CD4-positive, alpha-beta T cell (primary cell): ENCODE measurements around the gene YBX1. TPM values are rescaled to one million over a fixed set of nuclear protein-coding genes. Genes with fewer than 3 reads are reported as not detected.
"Not testable (repeated sequence)": the region's sequence is repeated elsewhere in the genome, so short reads cannot be mapped to it uniquely, and the experiment has no call there.

Experiments
- ATAC-seq: fragments of 200-7000 bp; cut with Tn5 transposase; one replicate; pipeline ENCODE4 v1.10.0; 2022; ENCODE audit warnings: mild to moderate bottlenecking; ENCODE audit not compliant: poor library complexity
- CTCF ChIA-PET: fragments of 350-600 bp; sonication (Branson Sonifier 250); formaldehyde crosslinking; loops from one replicate; lab custom pipeline; 2021; ENCODE audit warnings: antibody characterized with exemption, inconsistent platforms; lab: Charles Lee
- POLR2A ChIA-PET: fragments of 350-600 bp; sonication (Branson Sonifier 250); formaldehyde crosslinking; loops from one replicate; lab custom pipeline; 2021; ENCODE audit warnings: antibody characterized with exemption, inconsistent platforms; lab: Charles Lee
- DNase-seq, 14 experiments: peaks; one replicate each; pipeline ENCODE4 v3.0.0-alpha.2; 2013 to 2020; ENCODE audit warnings: mixed read lengths in 2 of 14
- H3K27ac ChIP-seq, 2 donors: one replicate each; pipeline versions ENCODE4 v1.5.1 to v1.7.0; 2013; ENCODE audit warnings: low read length in 2 of 2, low read depth in 1 of 2, mild to moderate bottlenecking in 1 of 2
- H3K27me3 ChIP-seq, 2 experiments: 1 replicate in 1 of 2; 2 replicates in 1 of 2; pipeline versions ENCODE4 v1.6.1 to v1.7.0; 2013; ENCODE audit warnings: low read length in 2 of 2, control low read depth in 1 of 2, mild to moderate bottlenecking in 1 of 2, moderate library complexity in 1 of 2; ENCODE audit not compliant: insufficient read depth in 2 of 2, control insufficient read depth in 1 of 2
- H3K36me3 ChIP-seq: one replicate; pipeline ENCODE4 v1.6.1; 2013; ENCODE audit warnings: low read length, control low read depth; ENCODE audit not compliant: insufficient read depth
- H3K4me1 ChIP-seq: one replicate; pipeline ENCODE4 v1.6.1; 2013; ENCODE audit warnings: low read length, control low read depth; ENCODE audit not compliant: insufficient read depth
- H3K4me3 ChIP-seq: one replicate; pipeline ENCODE4 v1.5.1; 2013; ENCODE audit warnings: mild to moderate bottlenecking, low read length, moderate library complexity
- H3K9me3 ChIP-seq, 2 experiments: 1 replicate in 1 of 2; 2 replicates in 1 of 2; pipeline versions ENCODE4 v1.6.1 to v1.7.0; 2013; ENCODE audit warnings: low read length in 2 of 2, mild to moderate bottlenecking in 2 of 2, control low read depth in 1 of 2, moderate library complexity in 1 of 2; ENCODE audit not compliant: control insufficient read depth in 1 of 2, insufficient read depth in 1 of 2
- H3K27ac Mint-ChIP-seq: one replicate; pipeline ENCODE4 v1.8.0; 2020; ENCODE audit warnings: mixed read lengths
- H3K27me3 Mint-ChIP-seq: one replicate; pipeline ENCODE4 v1.8.0; 2021; ENCODE audit warnings: mixed read lengths
- H3K36me3 Mint-ChIP-seq: one replicate; pipeline ENCODE4 v1.8.0; 2021; ENCODE audit warnings: low read depth, mixed read lengths
- H3K4me1 Mint-ChIP-seq: one replicate; pipeline ENCODE4 v1.8.0; 2021; ENCODE audit warnings: low read depth, mixed read lengths
- H3K4me3 Mint-ChIP-seq: one replicate; pipeline ENCODE4 v1.8.0; 2020; ENCODE audit warnings: mild to moderate bottlenecking, mixed read lengths
- H3K9me3 Mint-ChIP-seq: one replicate; pipeline ENCODE4 v1.8.0; 2020; ENCODE audit warnings: mixed read lengths
- intact Hi-C, 2 experiments: fragments of 100-400 bp; cut with DNase I in 1 of 2; cut with micrococcal nuclease in 1 of 2; formaldehyde crosslinking; loops; one replicate each; pipeline versions ENCODE4 v1.15.1 to v1.9.0; 2023 to 2025; cut with DNase I, micrococcal nuclease
- total RNA-seq, 174 experiments: library from RNA in 2 of 174; stranded (reverse) in 2 of 174; gene quantifications; one replicate each; pipeline ENCODE4 v1.2.3 and lab custom pipeline; 2021 to 2026
- TF ChIP-seq, protein P1 (sequence below): fragments of 200-600 bp; IDR thresholded peaks from one replicate; pipeline ENCODE4 v1.8.0; 2022; ENCODE audit warnings: antibody characterized with exemption, mild to moderate bottlenecking

YBX1 gene
- total RNA-seq, 2 experiments from 2014 or later, result 372 to 389 TPM

DNA sequence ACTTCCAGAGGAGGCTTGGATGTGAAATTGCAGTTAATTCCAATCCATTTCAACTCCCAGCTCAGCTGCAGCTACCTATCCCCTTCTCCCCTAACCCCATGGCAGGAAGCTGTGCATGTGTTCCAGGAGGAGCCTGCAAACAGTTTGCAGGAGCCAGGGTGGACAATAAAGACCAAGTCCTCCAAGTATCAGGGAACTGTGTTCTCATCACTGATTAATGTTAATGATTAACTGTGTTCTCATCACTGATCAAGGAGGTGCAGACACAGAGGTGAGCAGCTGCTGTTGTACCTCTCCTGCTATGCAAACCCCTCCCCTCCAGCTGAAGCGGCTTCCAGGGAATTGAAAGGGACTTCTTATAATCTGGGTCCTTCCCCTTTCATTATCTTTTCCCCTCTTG, 38.6 kb downstream of the YBX1 start:
- Histone ChIP-seq H3K36me3 (peaks cover 9% of the 10 kb centered on the region), H3K9me3 (peaks cover 0 to under 1% of the 10 kb centered on the region in 2 experiments), H3K4me1 (no peaks in the 10 kb centered on the region), H3K27me3 (no peaks in the 10 kb centered on the region), H3K4me3 (no peak overlapping the region), H3K27ac (no peak overlapping the region)
- no peak overlapping the region for H3K27ac Mint-ChIP-seq
- no peaks in the 10 kb centered on the region for H3K27me3 Mint-ChIP-seq
- H3K36me3 Mint-ChIP-seq, result peaks cover 21% of the 10 kb centered on the region
- ChIA-PET CTCF (no interaction called here), POLR2A (no interaction called here)
- no peak overlapping the region for H3K4me3 Mint-ChIP-seq
- intact Hi-C loops, result no loop called here
- ATAC-seq, result no peak
- H3K9me3 Mint-ChIP-seq, result no peaks in the 10 kb centered on the region
- H3K4me1 Mint-ChIP-seq, result no peaks in the 10 kb centered on the region
- TF ChIP-seq, protein P1, sequence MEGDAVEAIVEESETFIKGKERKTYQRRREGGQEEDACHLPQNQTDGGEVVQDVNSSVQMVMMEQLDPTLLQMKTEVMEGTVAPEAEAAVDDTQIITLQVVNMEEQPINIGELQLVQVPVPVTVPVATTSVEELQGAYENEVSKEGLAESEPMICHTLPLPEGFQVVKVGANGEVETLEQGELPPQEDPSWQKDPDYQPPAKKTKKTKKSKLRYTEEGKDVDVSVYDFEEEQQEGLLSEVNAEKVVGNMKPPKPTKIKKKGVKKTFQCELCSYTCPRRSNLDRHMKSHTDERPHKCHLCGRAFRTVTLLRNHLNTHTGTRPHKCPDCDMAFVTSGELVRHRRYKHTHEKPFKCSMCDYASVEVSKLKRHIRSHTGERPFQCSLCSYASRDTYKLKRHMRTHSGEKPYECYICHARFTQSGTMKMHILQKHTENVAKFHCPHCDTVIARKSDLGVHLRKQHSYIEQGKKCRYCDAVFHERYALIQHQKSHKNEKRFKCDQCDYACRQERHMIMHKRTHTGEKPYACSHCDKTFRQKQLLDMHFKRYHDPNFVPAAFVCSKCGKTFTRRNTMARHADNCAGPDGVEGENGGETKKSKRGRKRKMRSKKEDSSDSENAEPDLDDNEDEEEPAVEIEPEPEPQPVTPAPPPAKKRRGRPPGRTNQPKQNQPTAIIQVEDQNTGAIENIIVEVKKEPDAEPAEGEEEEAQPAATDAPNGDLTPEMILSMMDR, result no peak
- DNase-seq, result no peak

DNA sequence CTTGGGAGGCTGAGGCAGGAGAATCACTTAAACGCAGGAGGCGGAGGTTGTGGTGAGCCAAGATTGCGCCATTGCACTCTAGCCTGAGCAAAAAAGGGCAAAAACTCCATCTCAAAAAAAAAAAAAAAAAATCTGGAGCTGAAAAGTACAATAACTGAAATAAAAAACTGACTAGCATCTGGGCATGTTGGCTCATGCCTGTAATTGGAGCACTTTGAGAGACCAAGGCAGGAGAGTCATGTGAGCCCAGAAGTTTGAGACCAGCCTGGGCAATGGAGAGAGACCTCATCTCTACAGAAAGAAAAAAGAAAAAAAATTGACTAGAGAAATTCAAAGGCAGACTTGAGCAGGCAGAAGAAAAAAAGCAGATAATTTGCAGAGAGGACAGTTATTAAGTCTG, 39.7 kb downstream of the YBX1 start:
- no peaks in the 10 kb centered on the region for H3K9me3 Mint-ChIP-seq
- Histone ChIP-seq H3K27ac (no peak overlapping the region), H3K4me1 (no peaks in the 10 kb centered on the region), H3K4me3 (no peak overlapping the region), H3K27me3 (no peaks in the 10 kb centered on the region), H3K9me3 (no peaks in the 10 kb centered on the region), H3K36me3 (peaks cover 9% of the 10 kb centered on the region)
- H3K27me3 Mint-ChIP-seq, result no peaks in the 10 kb centered on the region
- TF ChIP-seq, protein P1, result no peak
- ChIA-PET CTCF (no interaction called here), POLR2A (no interaction called here)
- no peak overlapping the region for H3K4me3 Mint-ChIP-seq
- DNase-seq, result no peak
- no peak for ATAC-seq
- H3K4me1 Mint-ChIP-seq, result no peaks in the 10 kb centered on the region
- intact Hi-C loops, result no loop called here
- no peak overlapping the region for H3K27ac Mint-ChIP-seq
- peaks cover 13% of the 10 kb centered on the region for H3K36me3 Mint-ChIP-seq

DNA sequence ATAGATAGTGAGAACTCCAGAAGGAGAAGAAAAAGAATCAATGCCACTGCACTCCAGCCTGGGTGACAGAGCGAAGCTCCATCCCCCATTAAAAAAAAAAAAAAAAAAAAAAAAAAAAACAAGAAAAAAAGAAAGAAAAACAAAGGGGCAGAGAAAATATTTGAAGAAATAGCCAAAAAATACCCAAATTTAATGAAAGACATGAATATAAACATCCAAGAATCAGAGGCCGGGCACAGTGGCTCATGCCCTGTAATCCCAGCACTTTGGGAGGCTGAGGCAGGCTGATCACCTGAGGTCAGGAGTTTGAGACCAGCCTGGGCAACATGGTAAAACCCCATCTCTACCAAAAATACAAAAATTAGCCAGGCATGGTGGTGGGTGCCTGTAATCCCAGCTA, 40.2 kb downstream of the YBX1 start:
- H3K4me3 ChIP-seq, POLR2A ChIA-PET, H3K27me3 Mint-ChIP-seq, H3K4me3 Mint-ChIP-seq, H3K9me3 Mint-ChIP-seq, H3K9me3 ChIP-seq, ATAC-seq, H3K4me1 Mint-ChIP-seq, H3K27ac ChIP-seq, H3K4me1 ChIP-seq, DNase-seq, H3K27me3 ChIP-seq, H3K36me3 Mint-ChIP-seq, intact Hi-C loops, H3K36me3 ChIP-seq, H3K27ac Mint-ChIP-seq: not testable (repeated sequence)
- CTCF ChIA-PET, result interaction anchor here (0.7 kb wide), 1 partner anchor 67 kb away, joined by 4 read pairs; no protein-coding TSS in a partner anchor

DNA sequence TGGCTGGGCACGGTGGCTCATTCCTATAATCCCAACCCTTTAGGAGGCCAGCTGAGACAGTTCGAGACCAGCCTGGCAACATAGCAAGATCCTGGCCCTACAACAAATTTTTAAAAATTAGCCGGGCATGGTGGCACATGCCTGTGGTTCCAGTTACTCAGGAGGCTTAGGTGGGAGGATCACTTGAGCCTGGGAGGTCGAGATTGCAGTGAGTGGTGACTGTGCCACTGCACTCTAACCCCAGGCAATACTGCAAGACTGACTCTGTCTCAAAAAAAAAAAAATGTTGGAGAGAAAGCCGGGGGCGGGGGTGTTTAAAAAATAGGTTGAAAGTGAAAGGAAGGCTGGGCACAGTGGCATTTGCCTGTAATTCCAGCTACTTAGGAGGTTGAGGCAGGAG, 41.3 kb downstream of the YBX1 start:
- Histone ChIP-seq H3K27ac (no peak overlapping the region), H3K27me3 (no peaks in the 10 kb centered on the region), H3K9me3 (no peaks in the 10 kb centered on the region), H3K4me3 (no peak overlapping the region), H3K36me3 (no peaks in the 10 kb centered on the region), H3K4me1 (no peaks in the 10 kb centered on the region)
- ATAC-seq (no peak), DNase-seq (no peak)
- Mint-ChIP-seq H3K36me3 (peaks cover 2% of the 10 kb centered on the region), H3K9me3 (no peaks in the 10 kb centered on the region), H3K4me3 (no peak overlapping the region), H3K4me1 (no peaks in the 10 kb centered on the region), H3K27me3 (no peaks in the 10 kb centered on the region), H3K27ac (no peak overlapping the region)
- TF ChIP-seq, protein P1, result no peak
- ChIA-PET CTCF (interaction anchor here (0.6 kb wide), 1 partner anchor 32 kb away, joined by 3 read pairs; no protein-coding TSS in a partner anchor), POLR2A (no interaction called here)
- intact Hi-C loops, result no loop called here

DNA sequence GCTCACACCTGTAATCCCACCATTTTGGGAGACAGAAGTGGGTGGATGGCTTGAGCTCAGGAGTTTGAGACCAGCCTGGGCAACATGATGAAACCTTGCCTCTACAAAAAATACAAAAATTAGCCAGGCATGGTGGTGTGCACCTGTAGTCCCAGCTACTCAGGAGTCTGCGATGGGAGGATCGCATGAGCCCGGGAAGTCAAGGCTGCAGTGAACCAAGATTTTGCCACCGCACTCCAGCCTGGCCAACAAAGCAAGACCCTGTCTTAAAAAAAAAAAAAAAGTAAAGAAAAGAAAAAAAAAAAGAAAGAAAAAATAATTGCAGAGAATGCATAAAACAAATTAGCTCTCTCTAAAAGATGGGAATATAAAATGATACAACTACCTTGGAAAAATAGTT, 43.6 kb downstream of the YBX1 start:
- H3K36me3 ChIP-seq, H3K4me3 ChIP-seq, H3K9me3 ChIP-seq, POLR2A ChIA-PET, H3K9me3 Mint-ChIP-seq, H3K4me3 Mint-ChIP-seq, H3K4me1 ChIP-seq, DNase-seq, ATAC-seq, H3K27me3 ChIP-seq, intact Hi-C loops, H3K27me3 Mint-ChIP-seq, H3K4me1 Mint-ChIP-seq, H3K27ac Mint-ChIP-seq, CTCF ChIA-PET, H3K36me3 Mint-ChIP-seq, H3K27ac ChIP-seq: not testable (repeated sequence)
